T-cell (primary cell): ENCODE results near the gene PHF1. TPM values are rescaled to one million over a fixed set of nuclear protein-coding genes. Genes with fewer than 3 reads are reported as not detected.
A peak's percentile ranks its signal among the peaks of the same experiment; 100 is the strongest.

Experiments used
- ATAC-seq, 4 experiments: fragments of 200-7000 bp in 3 of 4; fragments of 150-1000 bp in 1 of 4; cut with Tn5 transposase; replicated peaks in 1 of 4; 1 replicate in 3 of 4; 2 replicates in 1 of 4; pipeline ENCODE4 v1.10.0; 2021; ENCODE audit warnings: moderate library complexity in 3 of 4, mild to moderate bottlenecking in 2 of 4, moderate number of reproducible peaks in 1 of 4
- CTCF ChIA-PET, 2 donors: fragments of 300-600 bp; sonication (Branson Sonifier 250); formaldehyde crosslinking; loops; one replicate each; lab custom pipeline; 2022; ENCODE audit warnings: antibody characterized with exemption in 2 of 2; lab: Charles Lee
- POLR2A ChIA-PET, 2 donors: fragments of 300-600 bp; sonication (Branson Sonifier 250); formaldehyde crosslinking; loops; one replicate each; lab custom pipeline; 2022; ENCODE audit warnings: antibody characterized with exemption in 2 of 2; lab: Charles Lee
- DNase-seq, 35 experiments: peaks; one replicate each; pipeline versions ENCODE4 v3.0.0 to v3.0.0-alpha.2; 2013 to 2023
- H3K27ac ChIP-seq: one replicate; pipeline ENCODE4 v1.5.1; 2013; ENCODE audit warnings: low read length
- H3K27me3 ChIP-seq, 2 experiments: replicated peaks in 1 of 2; 1 replicate in 1 of 2; 2 replicates in 1 of 2; pipeline versions ENCODE4 v1.6.1 to v1.7.0; 2013; ENCODE audit warnings: low read length in 1 of 2, mixed read lengths in 1 of 2; ENCODE audit not compliant: control insufficient read depth in 2 of 2, insufficient read depth in 2 of 2; ENCODE audit errors: extremely low read depth in 1 of 2
- H3K36me3 ChIP-seq, 2 donors: 1 replicate in 1 of 2; 2 replicates in 1 of 2; pipeline versions ENCODE4 v1.6.1 to v1.7.0; 2013; ENCODE audit warnings: low read length in 1 of 2; ENCODE audit not compliant: control insufficient read depth in 2 of 2, insufficient read depth in 1 of 2; ENCODE audit errors: extremely low read depth in 1 of 2
- H3K4me1 ChIP-seq, 2 experiments: 1 replicate in 1 of 2; 2 replicates in 1 of 2; pipeline versions ENCODE4 v1.6.1 to v1.7.0; 2013; ENCODE audit warnings: low read length in 2 of 2, mixed read lengths in 1 of 2; ENCODE audit not compliant: insufficient read depth in 2 of 2, control insufficient read depth in 1 of 2; ENCODE audit errors: extremely low read depth in 1 of 2
- H3K4me3 ChIP-seq, 2 donors: 1 replicate in 1 of 2; 2 replicates in 1 of 2; pipeline versions ENCODE4 v1.5.1 to v1.7.0; 2013; ENCODE audit warnings: mild to moderate bottlenecking in 2 of 2, low read length in 1 of 2, moderate library complexity in 1 of 2; ENCODE audit not compliant: control insufficient read depth in 1 of 2; ENCODE audit errors: extremely low read depth in 1 of 2
- H3K9me3 ChIP-seq: 2 replicates; pipeline ENCODE4 v1.7.0; 2013
- H3K27ac Mint-ChIP-seq, 2 donors: one replicate each; pipeline ENCODE4 v1.8.0; 2020 to 2021; ENCODE audit warnings: mild to moderate bottlenecking in 2 of 2, mixed read lengths in 2 of 2
- H3K27me3 Mint-ChIP-seq, 2 donors: one replicate each; pipeline ENCODE4 v1.8.0; 2021 to 2022; ENCODE audit warnings: mixed read lengths in 2 of 2
- H3K36me3 Mint-ChIP-seq: one replicate; pipeline ENCODE4 v1.8.0; 2021; ENCODE audit warnings: mixed read lengths
- H3K4me1 Mint-ChIP-seq, 3 donors: one replicate each; pipeline ENCODE4 v1.8.0; 2020 to 2022; ENCODE audit warnings: mixed read lengths in 3 of 3, mild to moderate bottlenecking in 1 of 3
- H3K4me3 Mint-ChIP-seq, 3 donors: one replicate each; pipeline ENCODE4 v1.8.0; 2020 to 2022; ENCODE audit warnings: mild to moderate bottlenecking in 3 of 3, mixed read lengths in 3 of 3, moderate library complexity in 3 of 3
- H3K9me3 Mint-ChIP-seq, 3 donors: one replicate each; pipeline ENCODE4 v1.8.0; 2020 to 2022; ENCODE audit warnings: mixed read lengths in 3 of 3
- WGBS: methylation state at CpG from one replicate; pipeline ENCODE4 v1.1.5; 2013; ENCODE audit warnings: missing lambda C conversion rate; ENCODE audit not compliant: insufficient coverage; 5-methylcytosine and 5-hydroxymethylcytosine counted together
- total RNA-seq, 35 experiments: library from RNA in 6 of 35; stranded (reverse) in 6 of 35; fragments of 120-200 nt in 1 of 35; gene quantifications; one replicate each; pipeline versions ENCODE4 v1.2.1 to v1.2.4 and lab custom pipeline; 2013 to 2026

The PHF1 gene
- total RNA-seq, 5 donors from 2014 or later (not counting 1 experiment from before 2014, with no cell fraction given) = 169 to 372 (median 175) TPM

DNA sequence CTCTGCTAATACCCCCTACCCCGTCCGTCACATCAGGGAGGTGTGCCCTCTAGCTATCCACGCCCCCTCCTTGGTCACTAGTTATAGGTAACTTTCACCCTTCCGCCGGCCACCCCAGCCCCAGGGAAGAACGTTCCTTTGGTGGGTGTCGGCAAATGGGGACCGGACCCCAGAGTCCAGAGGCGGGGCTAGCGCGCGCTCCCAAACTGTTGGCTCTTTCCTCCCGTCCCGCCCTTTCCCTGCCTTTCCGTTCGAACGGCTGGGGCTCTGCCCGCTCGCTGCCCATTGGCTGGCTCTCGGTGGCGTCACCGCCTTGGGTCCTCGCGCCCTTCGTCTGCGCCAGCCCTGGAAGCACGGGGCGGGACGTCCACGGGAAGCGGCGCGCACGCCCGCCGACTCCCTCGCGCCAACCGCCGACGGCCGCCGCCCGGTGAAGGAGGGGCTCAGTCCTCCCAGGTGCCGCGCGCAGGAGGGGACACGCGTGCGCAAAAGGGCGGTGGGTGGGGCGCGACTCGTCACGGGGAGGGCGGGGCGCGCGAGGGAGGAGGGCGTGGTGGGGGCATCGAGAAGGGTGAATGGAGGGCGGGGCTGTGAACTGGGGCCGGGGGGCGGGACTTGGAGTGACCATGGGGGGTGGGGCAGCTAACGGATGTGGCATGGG, 634 bp upstream of the PHF1 start:
- peaks cover 4 to 62% of the 10 kb centered on the region in 2 experiments for H3K4me1 ChIP-seq
- no peaks in the 10 kb centered on the region for H3K9me3 Mint-ChIP-seq
- peaks cover 42 to 60% (median 50%) of the 10 kb centered on the region in 3 donors for H3K4me1 Mint-ChIP-seq
- peak overlapping the region; percentile 88 for H3K27ac Mint-ChIP-seq
- H3K36me3 Mint-ChIP-seq = peaks cover 22% of the 10 kb centered on the region
- ChIA-PET CTCF (interaction anchor here in 1 of 2 donors (0.6 to 1.8 kb wide), 3 partner anchors 20 to 301 kb away, joined by 4 to 11 read pairs (median 5); partner anchors contain the start of gene UQCC2), POLR2A (interaction anchor here in 1 of 2 donors (0.5 to 1.3 kb wide), 2 partner anchors 19 to 103 kb away, joined by 4 read pairs; no protein-coding TSS in a partner anchor)
- H3K4me3 ChIP-seq = peak overlapping the region; percentile 71 to 90
- H3K27me3 ChIP-seq = no peaks in the 10 kb centered on the region
- ATAC-seq (peak; percentile 81 to 85 (median 84)), DNase-seq (peak; percentile 91 to 99 (median 94))
- no peaks in the 10 kb centered on the region for H3K9me3 ChIP-seq
- H3K27me3 Mint-ChIP-seq = no peaks in the 10 kb centered on the region
- WGBS = under 1% methylated on average over 37 of the region's 65 CpGs
- H3K36me3 ChIP-seq = peaks cover 0 to 32% of the 10 kb centered on the region in 2 donors
- peak overlapping the region; percentile 83 to 94 (median 87) for H3K4me3 Mint-ChIP-seq
- H3K27ac ChIP-seq = peak overlapping the region; percentile 97

DNA sequence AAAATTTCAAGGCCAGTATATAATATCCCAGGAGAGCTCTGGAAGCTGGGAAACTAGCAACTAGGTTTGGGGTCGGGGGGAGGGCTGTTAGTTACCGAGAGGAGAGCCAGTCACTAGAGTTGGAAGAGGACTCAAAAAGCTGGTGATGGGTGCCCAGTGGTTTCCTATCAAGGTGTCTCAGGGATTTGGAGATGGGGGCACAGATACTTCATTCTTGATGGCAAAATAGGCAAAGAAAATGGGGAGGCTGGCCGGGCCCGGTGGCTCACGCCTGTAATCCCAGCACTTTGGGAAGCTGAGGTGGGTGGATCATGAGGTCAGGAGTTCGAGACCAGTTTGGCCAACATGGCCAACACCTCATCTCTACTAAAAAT, 805 bp downstream of the PHF1 start:
- 68% methylated on average over 3 of the region's 6 CpGs for WGBS

DNA sequence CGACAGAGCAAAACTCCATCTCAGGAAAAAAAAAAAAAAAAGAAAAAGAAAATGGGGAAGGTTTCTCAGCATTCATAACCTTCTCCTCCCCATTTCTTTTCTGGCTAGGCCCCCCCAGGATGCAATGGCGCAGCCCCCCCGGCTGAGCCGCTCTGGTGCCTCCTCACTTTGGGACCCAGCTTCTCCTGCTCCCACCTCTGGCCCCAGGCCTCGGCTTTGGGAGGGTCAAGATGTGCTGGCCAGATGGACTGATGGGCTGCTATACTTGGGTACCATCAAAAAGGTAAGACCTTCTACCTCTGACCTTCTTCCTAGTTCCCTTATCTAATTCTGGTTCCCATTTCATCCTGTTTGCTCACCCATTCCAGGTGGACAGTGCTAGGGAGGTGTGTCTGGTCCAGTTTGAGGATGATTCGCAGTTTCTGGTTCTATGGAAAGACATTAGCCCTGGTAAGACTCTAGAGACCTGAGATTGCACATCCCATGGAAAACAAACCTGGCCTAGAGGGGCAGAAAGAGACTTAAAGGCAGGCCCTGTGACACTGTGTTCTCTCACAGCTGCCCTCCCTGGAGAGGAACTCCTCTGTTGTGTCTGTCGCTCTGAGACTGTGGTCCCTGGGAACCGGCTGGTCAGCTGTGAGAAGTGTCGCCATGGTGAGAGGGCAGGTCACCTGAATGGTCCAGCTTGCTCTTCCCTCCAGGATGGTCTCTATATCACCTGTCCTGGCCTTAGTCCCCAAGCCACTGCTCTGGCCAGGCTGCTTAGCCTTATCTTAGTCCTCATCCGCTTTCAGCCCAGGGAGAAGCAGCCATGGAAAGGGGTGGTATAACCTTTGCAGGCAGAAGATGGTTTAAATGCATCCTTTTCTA, 1.6 kb downstream of the PHF1 start:
- WGBS = 100% methylated on average over 3 of the region's 10 CpGs
- ATAC-seq (no peak), DNase-seq (no peak)
- Histone ChIP-seq H3K27ac (peak overlapping the region; percentile 95), H3K4me1 (peaks cover 13 to 71% of the 10 kb centered on the region in 2 experiments), H3K9me3 (no peaks in the 10 kb centered on the region), H3K36me3 (peaks cover 0 to 49% of the 10 kb centered on the region in 2 donors), H3K4me3 (peak overlapping the region in 1 of 2 donors; percentile 90), H3K27me3 (no peaks in the 10 kb centered on the region)
- H3K36me3 Mint-ChIP-seq = peaks cover 35% of the 10 kb centered on the region
- H3K4me3 Mint-ChIP-seq = peak overlapping the region; percentile 84 to 94 (median 85)
- H3K4me1 Mint-ChIP-seq = peaks cover 62 to 72% (median 69%) of the 10 kb centered on the region in 3 donors
- ChIA-PET POLR2A (interaction anchor here in 1 of 2 donors (0.6 kb wide), 1 partner anchor 15 kb away, joined by 4 read pairs; no protein-coding TSS in a partner anchor), CTCF (no interaction called here)
- H3K27me3 Mint-ChIP-seq = no peaks in the 10 kb centered on the region
- H3K9me3 Mint-ChIP-seq = no peaks in the 10 kb centered on the region
- peak overlapping the region; percentile 78 to 91 for H3K27ac Mint-ChIP-seq

More for the DNA sequence above, 805 bp downstream of the PHF1 start:
- ATAC-seq = no peak
- ChIA-PET POLR2A (interaction anchor here (0.6 kb wide), 2 partner anchors 15 to 163 kb away, joined by 4 read pairs; no protein-coding TSS in a partner anchor), CTCF (no interaction called here)
- Histone ChIP-seq H3K27ac (peak overlapping the region; percentile 95), H3K36me3 (peaks cover 0 to 46% of the 10 kb centered on the region in 2 donors), H3K27me3 (no peaks in the 10 kb centered on the region), H3K4me1 (peaks cover 5 to 64% of the 10 kb centered on the region in 2 experiments), H3K9me3 (no peaks in the 10 kb centered on the region), H3K4me3 (peak overlapping the region; percentile 63 to 90)
- no peaks in the 10 kb centered on the region for H3K27me3 Mint-ChIP-seq
- DNase-seq = peak in 1 of 35 experiments; percentile 20
- peaks cover 55 to 64% (median 61%) of the 10 kb centered on the region in 3 donors for H3K4me1 Mint-ChIP-seq
- peak overlapping the region; percentile 91 for H3K27ac Mint-ChIP-seq
- H3K4me3 Mint-ChIP-seq = peak overlapping the region; percentile 84 to 94 (median 85)
- H3K9me3 Mint-ChIP-seq = no peaks in the 10 kb centered on the region
- peaks cover 32% of the 10 kb centered on the region for H3K36me3 Mint-ChIP-seq

DNA sequence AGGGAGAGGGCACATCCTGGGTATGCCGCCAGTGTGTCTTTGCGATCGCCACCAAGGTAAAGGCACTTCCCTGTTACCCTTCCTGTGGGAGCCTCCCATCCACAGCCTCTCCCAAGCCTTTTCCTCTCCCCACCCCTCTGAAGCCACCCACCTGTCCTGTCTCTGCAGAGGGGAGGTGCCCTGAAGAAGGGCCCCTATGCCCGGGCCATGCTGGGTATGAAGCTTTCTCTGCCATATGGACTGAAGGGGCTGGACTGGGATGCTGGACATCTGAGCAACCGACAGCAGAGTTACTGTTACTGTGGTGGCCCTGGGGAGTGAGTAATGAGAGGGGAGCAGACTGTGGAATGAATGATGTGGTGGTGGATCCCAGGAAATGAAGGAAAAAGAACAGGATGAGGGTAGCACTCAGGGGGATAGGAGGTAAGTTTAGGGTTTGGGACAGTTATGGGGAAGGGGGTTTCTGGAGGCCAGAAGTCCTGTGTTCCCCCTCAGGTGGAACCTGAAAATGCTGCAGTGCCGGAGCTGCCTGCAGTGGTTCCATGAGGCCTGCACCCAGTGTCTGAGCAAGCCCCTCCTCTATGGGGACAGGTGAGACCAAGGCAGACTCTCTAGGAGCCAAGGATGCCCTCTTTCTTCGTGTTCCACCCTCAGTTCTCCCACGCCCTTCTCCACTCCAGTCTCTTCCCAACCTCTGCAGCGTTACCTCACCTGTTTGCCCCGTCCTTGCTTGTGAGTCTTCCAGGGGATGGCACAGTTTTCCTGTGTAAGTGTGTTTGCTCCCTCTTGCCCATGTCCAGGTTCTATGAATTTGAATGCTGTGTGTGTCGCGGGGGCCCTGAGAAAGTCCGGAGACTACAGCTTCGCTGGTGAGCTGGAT, 2.7 kb downstream of the PHF1 start:
- H3K27ac Mint-ChIP-seq = peak overlapping the region; percentile 78 to 83
- Histone ChIP-seq H3K9me3 (no peaks in the 10 kb centered on the region), H3K4me1 (peaks cover 14 to 79% of the 10 kb centered on the region in 2 experiments), H3K27ac (peak overlapping the region; percentile 95), H3K27me3 (no peaks in the 10 kb centered on the region), H3K4me3 (no peak overlapping the region), H3K36me3 (peaks cover 0 to 49% of the 10 kb centered on the region in 2 donors)
- no peaks in the 10 kb centered on the region for H3K27me3 Mint-ChIP-seq
- peaks cover 67 to 78% (median 76%) of the 10 kb centered on the region in 3 donors for H3K4me1 Mint-ChIP-seq
- peak overlapping the region; percentile 32 to 94 (median 84) for H3K4me3 Mint-ChIP-seq
- ChIA-PET POLR2A (interaction anchor here in 1 of 2 donors (0.6 kb wide), 1 partner anchor 96 kb away, joined by 5 read pairs; no protein-coding TSS in a partner anchor), CTCF (no interaction called here)
- no peaks in the 10 kb centered on the region for H3K9me3 Mint-ChIP-seq
- no peak for DNase-seq
- 87% methylated on average over 4 of the region's 14 CpGs for WGBS
- H3K36me3 Mint-ChIP-seq = peaks cover 35% of the 10 kb centered on the region
- no peak for ATAC-seq

DNA sequence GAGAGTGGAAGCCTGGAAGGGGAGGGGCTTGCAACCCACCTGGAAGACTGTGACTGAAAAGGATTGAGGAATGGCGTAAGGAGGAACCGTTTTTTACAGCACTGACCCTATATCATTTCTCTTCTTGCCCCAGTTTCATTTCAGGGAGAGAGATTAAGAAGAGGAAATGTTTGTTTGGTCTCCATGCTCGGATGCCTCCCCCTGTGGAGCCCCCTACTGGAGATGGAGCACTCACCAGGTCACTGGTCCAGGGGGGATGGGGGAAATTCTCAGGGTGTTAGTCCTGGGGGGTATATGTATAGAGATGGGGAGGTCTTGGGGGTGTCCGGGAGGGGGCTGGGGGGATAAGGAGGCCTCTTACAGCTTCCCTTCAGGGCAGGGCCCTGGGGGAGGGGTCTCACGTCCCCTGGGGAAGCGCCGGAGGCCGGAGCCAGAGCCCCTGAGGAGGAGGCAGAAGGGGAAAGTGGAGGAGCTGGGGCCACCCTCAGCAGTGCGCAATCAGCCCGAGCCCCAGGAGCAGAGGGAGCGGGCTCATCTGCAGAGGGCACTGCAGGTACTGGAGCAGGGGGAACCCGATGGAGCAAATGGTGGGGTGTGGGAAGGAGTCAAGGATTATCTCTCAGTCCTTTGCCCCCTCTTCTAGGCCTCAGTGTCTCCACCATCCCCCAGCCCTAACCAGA, 3.9 kb downstream of the PHF1 start:
- Mint-ChIP-seq H3K4me1 (peaks cover 75 to 83% (median 81%) of the 10 kb centered on the region in 3 donors), H3K27ac (peak overlapping the region in 1 of 2 donors; percentile 44), H3K36me3 (peaks cover 35% of the 10 kb centered on the region), H3K4me3 (peak overlapping the region in 2 of 3 donors; percentile 25 to 94), H3K27me3 (no peaks in the 10 kb centered on the region), H3K9me3 (no peaks in the 10 kb centered on the region)
- CTCF ChIA-PET = no interaction called here
- Histone ChIP-seq H3K4me1 (peaks cover 23 to 86% of the 10 kb centered on the region in 2 experiments), H3K27ac (no peak overlapping the region), H3K9me3 (no peaks in the 10 kb centered on the region), H3K27me3 (no peaks in the 10 kb centered on the region), H3K4me3 (no peak overlapping the region), H3K36me3 (peaks cover 0 to 49% of the 10 kb centered on the region in 2 donors)
- peak in 2 of 35 experiments; percentile 19 to 42 for DNase-seq
- POLR2A ChIA-PET = interaction anchor here in 1 of 2 donors (0.6 kb wide), 1 partner anchor 97 kb away, joined by 5 read pairs; no protein-coding TSS in a partner anchor
- no peak for ATAC-seq
- whole genome bisulfite sequencing = 81% methylated on average over 5 of the region's 12 CpGs
